ENCODE results near the gene TRPM3.

- no peak for TF ChIP-seq POLR2A (IDR thresholded peaks at IDR 0.05)
- no peak for TF ChIP-seq CTCF (IDR thresholded peaks at IDR 0.05 in 4 of 5, conservative IDR thresholded peaks at IDR 0.05 in 1 of 5)
Measured at GRCh38 chr9:70588999-70589398, 532.4 kb downstream of the TRPM3 start.

Measured in gastrocnemius medialis (tissue), 4 donors.